ENCODE results near the gene ALCAM.
"Not testable (repeated sequence)": the region's sequence is repeated elsewhere in the genome, so short reads cannot be mapped to it uniquely, and the experiment has no call there.

The ALCAM gene

DNA sequence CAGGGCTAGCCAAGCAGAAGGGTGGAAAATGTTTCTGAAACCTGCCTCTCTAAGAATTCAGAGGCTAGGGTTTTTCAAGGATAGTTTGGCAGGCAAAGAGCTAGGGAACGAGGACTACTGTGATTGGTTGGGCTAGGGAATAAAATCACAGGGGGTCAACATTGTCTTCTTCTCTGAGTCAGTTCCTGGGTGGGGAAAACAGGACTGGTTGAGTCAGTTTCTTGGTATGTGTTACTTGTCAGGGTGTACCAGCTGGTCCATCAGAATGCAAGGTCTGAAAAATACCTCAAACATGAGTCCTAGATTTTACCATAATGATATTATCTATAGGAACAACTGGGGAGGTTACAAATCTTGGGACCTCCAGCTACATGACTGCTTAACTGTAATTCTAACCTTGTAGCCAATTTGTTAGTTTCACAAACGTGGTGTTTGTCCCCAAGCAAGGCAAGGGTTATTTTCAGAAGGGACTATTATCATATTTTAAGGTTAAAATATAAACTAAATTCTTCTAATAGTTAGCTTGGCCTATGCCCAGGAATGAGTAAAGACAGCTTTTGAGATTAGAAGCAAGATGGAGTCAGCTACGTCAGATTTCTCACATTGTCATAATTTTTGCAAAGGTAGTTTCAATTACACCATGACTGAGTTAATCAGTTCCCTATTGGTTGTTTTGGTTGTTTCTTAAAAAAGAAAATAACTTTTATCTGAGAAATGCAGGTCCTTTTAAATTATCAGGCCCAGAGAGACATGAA is 231.5 kb downstream of the ALCAM start:
- no peak overlapping the region for H3K4me3 ChIP-seq (ENCODE audit: low read length)
- peak; percentile 90 for DNase-seq (ENCODE audit: low read depth)
- TF ChIP-seq CTCF (conservative IDR thresholded peaks at IDR 0.05; ENCODE audit: low read length): no peak

- no peak for TF ChIP-seq CTCF (conservative IDR thresholded peaks at IDR 0.05; ENCODE audit: low read length)
- DNase-seq (ENCODE audit: low read depth): no peak
- no peak overlapping the region for H3K4me3 ChIP-seq (ENCODE audit: low read length)
Observed at GRCh38 chr3:105599350-105599749, 232.6 kb downstream of the ALCAM start.

- not testable (repeated sequence) for H3K4me3 ChIP-seq (ENCODE audit: low read length); DNase-seq (ENCODE audit: low read depth)
Observed at GRCh38 chr3:105601756-105602155, 235.0 kb downstream of the ALCAM start.

DNA sequence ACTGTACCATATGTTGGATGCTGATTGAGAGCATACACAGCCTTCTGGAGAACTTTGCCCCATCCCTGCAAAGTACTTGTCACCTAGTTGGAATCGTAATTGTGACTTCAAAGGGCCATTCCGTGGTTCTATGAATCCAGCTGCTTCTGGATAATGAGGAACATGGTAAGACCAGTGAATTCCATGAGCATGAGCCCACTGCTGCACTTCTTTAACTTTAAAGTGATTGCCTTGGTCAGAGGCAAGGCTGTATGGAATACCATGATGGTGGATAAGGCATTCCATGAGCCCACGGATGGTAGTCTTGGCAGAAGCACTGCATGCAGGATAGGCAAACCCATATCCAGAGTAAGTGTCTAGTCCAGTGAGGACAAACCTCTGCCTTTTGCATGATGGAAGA is 235.6 kb downstream of the ALCAM start:
- H3K4me3 ChIP-seq (ENCODE audit: low read length); DNase-seq (ENCODE audit: low read depth): not testable (repeated sequence)

- not testable (repeated sequence) for H3K4me3 ChIP-seq (ENCODE audit: low read length); DNase-seq (ENCODE audit: low read depth)
Observed at GRCh38 chr3:105603516-105603915, 236.8 kb downstream of the ALCAM start.

- peak; percentile 51 for DNase-seq (ENCODE audit: low read depth)
Observed at GRCh38 chr3:105606016-105606415, 239.3 kb downstream of the ALCAM start.

DNA sequence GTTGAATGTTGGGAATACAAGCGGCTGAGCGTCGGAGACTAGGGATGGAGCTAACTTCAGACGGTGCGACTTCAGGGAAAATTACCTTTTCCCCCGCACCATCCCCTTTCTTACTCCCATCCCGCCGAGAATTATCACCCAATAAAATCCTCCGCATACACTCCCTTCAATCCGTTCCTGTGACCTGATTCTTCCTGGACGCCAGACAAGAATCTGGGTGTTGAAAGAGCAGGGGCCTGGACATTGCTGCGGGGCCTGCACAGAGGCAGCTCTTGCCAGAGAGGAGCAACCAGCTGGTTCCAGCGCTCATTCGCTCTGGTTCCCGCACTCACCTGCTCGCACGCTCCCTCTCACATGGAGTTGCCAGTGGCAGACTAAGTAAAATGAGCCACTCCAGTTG is 241.9 kb downstream of the ALCAM start:
- DNase-seq (ENCODE audit: low read depth): peak; percentile 12
- H3K4me3 ChIP-seq (ENCODE audit: low read length): no peak overlapping the region
- TF ChIP-seq CTCF (conservative IDR thresholded peaks at IDR 0.05; ENCODE audit: low read length): no peak

More at GRCh38 chr3:105606016-105606415, 239.3 kb downstream of the ALCAM start:
- no peak for TF ChIP-seq CTCF (conservative IDR thresholded peaks at IDR 0.05; ENCODE audit: low read length)
- H3K4me3 ChIP-seq (ENCODE audit: low read length): no peak overlapping the region

DNA sequence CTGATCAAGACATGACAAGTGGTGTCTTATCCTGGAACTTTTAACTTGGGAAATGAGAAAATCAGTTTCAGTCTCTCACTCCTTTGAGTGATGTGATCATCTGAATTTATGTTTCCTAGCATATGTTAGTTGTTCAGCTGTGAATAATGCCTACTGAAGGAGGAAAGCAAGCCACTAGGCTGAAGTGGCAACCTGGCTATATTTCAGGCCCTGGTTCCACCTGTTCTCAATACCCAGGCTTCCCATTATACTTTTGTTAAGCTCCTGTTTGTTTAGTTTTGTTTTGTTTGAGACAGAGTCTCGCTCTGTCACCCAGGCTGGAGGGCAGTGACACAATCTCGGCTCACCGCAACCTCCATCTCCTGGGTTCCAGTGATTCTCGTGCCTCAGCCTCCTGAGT is 243.8 kb downstream of the ALCAM start:
- TF ChIP-seq CTCF (conservative IDR thresholded peaks at IDR 0.05; ENCODE audit: low read length): no peak
- no peak overlapping the region for H3K4me3 ChIP-seq (ENCODE audit: low read length)
- no peak for DNase-seq (ENCODE audit: low read depth)
